ENCODE results near the gene TMEM95.

Gene TMEM95

GRCh38 chr17:7325031-7325528, 29.9 kb upstream of the TMEM95 start (continued):
- TF ChIP-seq ZNF518A (tag by site-specific recombination; conservative IDR thresholded peaks at IDR 0.05; ENCODE audit: low read depth) = no peak

GRCh38 chr17:7326186-7326585, 28.8 kb upstream of the TMEM95 start:
- Histone ChIP-seq H3K36me3 (ENCODE audit: control insufficient read depth in 2 of 2, insufficient read depth in 1 of 2, low read length in 2 of 2) (peaks cover 24 to 61% of the 10 kb centered on the region in 2 experiments), H3K27ac (ENCODE audit: extremely low read depth, low read depth, low read length) (no peak overlapping the region), H3K9me3 (ENCODE audit: control insufficient read depth, insufficient read depth, low read depth, low read length) (no peaks in the 10 kb centered on the region), H3K4me3 (ENCODE audit: low read depth, low read length) (no peak overlapping the region), H3K4me1 (ENCODE audit: control insufficient read depth, insufficient read depth, low read length) (peaks cover 9% of the 10 kb centered on the region)
- CTCF ChIA-PET = interaction anchor here (0.6 to 5.2 kb wide), 8 partner anchors 9 to 1836 kb away, joined by 3 to 50 read pairs (median 4); partner anchors contain the start of genes ACAP1, POLR2A and SENP3
- no peak for TF ChIP-seq ZNF132 (tag by site-specific recombination; IDR thresholded peaks at IDR 0.05; ENCODE audit: borderline replicate concordance)
- TF ChIP-seq ZNF138 (tag by site-specific recombination; IDR thresholded peaks at IDR 0.05; ENCODE audit: borderline replicate concordance) = no peak
- TF ChIP-seq ZSCAN16 (tag by site-specific recombination; IDR thresholded peaks at IDR 0.05) = no peak
- TF ChIP-seq ZSCAN23 (tag by site-specific recombination; IDR thresholded peaks at IDR 0.05) = no peak
- no peak for TF ChIP-seq KLF10 (tag by site-specific recombination; IDR thresholded peaks at IDR 0.05)
- TF ChIP-seq OSR2 (tag by site-specific recombination; IDR thresholded peaks at IDR 0.05) = no peak
- TF ChIP-seq SP3 (tag by site-specific recombination; IDR thresholded peaks at IDR 0.05) = no peak
- no peak for TF ChIP-seq ZSCAN30 (tag by site-specific recombination; IDR thresholded peaks at IDR 0.05)
- TF ChIP-seq ZNF423 (tag by site-specific recombination; IDR thresholded peaks at IDR 0.05) = no peak
- TF ChIP-seq ZNF555 (tag by site-specific recombination; conservative IDR thresholded peaks at IDR 0.05) = no peak
- POLR2A ChIA-PET = interaction anchor here (0.8 kb wide), 1 partner anchor 178 kb away, joined by 3 read pairs; no protein-coding TSS in a partner anchor

GRCh38 chr17:7327056-7327455, 27.9 kb upstream of the TMEM95 start:
- H3K27ac ChIP-seq (ENCODE audit: extremely low read depth, low read depth, low read length) = no peak overlapping the region
- H3K4me1 ChIP-seq (ENCODE audit: control insufficient read depth, insufficient read depth, low read length) = peaks cover 9% of the 10 kb centered on the region
- ChIA-PET POLR2A (interaction anchor here (0.8 to 0.9 kb wide), 2 partner anchors 177 to 252 kb away, joined by 3 to 4 read pairs; no protein-coding TSS in a partner anchor), CTCF (interaction anchor here (0.7 to 5.2 kb wide), 7 partner anchors 10 to 234 kb away, joined by 3 to 50 read pairs (median 6); partner anchors contain the start of genes POLR2A and SENP3)
- peaks cover 22 to 53% of the 10 kb centered on the region in 2 experiments for H3K36me3 ChIP-seq (ENCODE audit: control insufficient read depth in 2 of 2, insufficient read depth in 1 of 2, low read length in 2 of 2)
- H3K4me3 ChIP-seq (ENCODE audit: low read depth, low read length) = no peak overlapping the region
- H3K9me3 ChIP-seq (ENCODE audit: control insufficient read depth, insufficient read depth, low read depth, low read length) = no peaks in the 10 kb centered on the region
- TF ChIP-seq ZIC2 (tag by site-specific recombination; IDR thresholded peaks at IDR 0.05) (no peak), ZNF645 (tag by site-specific recombination; IDR thresholded peaks at IDR 0.05) (no peak), ZNF629 (tag by site-specific recombination; IDR thresholded peaks at IDR 0.05) (no peak), ZNF626 (tag by site-specific recombination; IDR thresholded peaks at IDR 0.05) (no peak), ZNF350 (tag by site-specific recombination; IDR thresholded peaks at IDR 0.05) (no peak), ZNF521 (tag by site-specific recombination; IDR thresholded peaks at IDR 0.05) (no peak), ZNF292 (tag by site-specific recombination; IDR thresholded peaks at IDR 0.05; ENCODE audit: borderline replicate concordance, low read depth) (no peak), REPIN1 (tag by site-specific recombination; IDR thresholded peaks at IDR 0.05; ENCODE audit: low read depth) (no peak), ZNF354C (tag by site-specific recombination; IDR thresholded peaks at IDR 0.05; ENCODE audit: borderline replicate concordance, low read depth) (no peak), ZNF24 (tag by site-specific recombination; IDR thresholded peaks at IDR 0.05) (no peak), WT1 (tag by site-specific recombination; IDR thresholded peaks at IDR 0.05) (no peak), TSHZ1 (tag by site-specific recombination; IDR thresholded peaks at IDR 0.05; ENCODE audit: borderline replicate concordance) (no peak), KLF16 (tag by site-specific recombination; IDR thresholded peaks at IDR 0.05) (no peak), MEIS1 (CRISPR knock-in tag; IDR thresholded peaks at IDR 0.05; ENCODE audit: borderline replicate concordance) (no peak)
